HepG2 (cell line): ENCODE results near the gene GSDMA. TPM values are rescaled to one million over a fixed set of nuclear protein-coding genes. Genes with fewer than 3 reads are reported as not detected.

Experiments
- ADNP ChIP-seq: sonication (generic); formaldehyde crosslinking; IDR thresholded peaks from 2 replicates; pipeline ENCODE4 v1.4.0; 2020; ENCODE audit warnings: missing genetic modification reagents
- ATF7 ChIP-seq, 2 experiments: fragments of 450-650 bp in 1 of 2; sonication (generic) in 1 of 2; formaldehyde crosslinking in 1 of 2; IDR thresholded peaks; 2 replicates each; pipeline versions ENCODE4 v1.4.0 to v1.6.1; 2016 to 2020; ENCODE audit warnings: antibody characterized with exemption in 1 of 2, mild to moderate bottlenecking in 1 of 2, missing genetic modification reagents in 1 of 2
- FOXK2 ChIP-seq: fragments of 450-650 bp; IDR thresholded peaks from 2 replicates; pipeline ENCODE4 v1.6.1; 2016
- GTF2F1 ChIP-seq: fragments of 150-350 bp; IDR thresholded peaks from 2 replicates; pipeline ENCODE4 v1.6.1; 2014; ENCODE audit warnings: low read length
- KDM5B ChIP-seq: sonication (generic); formaldehyde crosslinking; IDR thresholded peaks from 2 replicates; pipeline ENCODE4 v1.4.0; 2020; ENCODE audit warnings: missing genetic modification reagents, mild to moderate bottlenecking, borderline replicate concordance
- KMT2A ChIP-seq: sonication (generic); formaldehyde crosslinking; IDR thresholded peaks from 2 replicates; pipeline ENCODE4 v1.4.0; 2020; ENCODE audit warnings: missing genetic modification reagents
- MEIS1 ChIP-seq: sonication (generic); formaldehyde crosslinking; IDR thresholded peaks from 2 replicates; pipeline ENCODE4 v1.9.0; 2021; ENCODE audit warnings: mild to moderate bottlenecking, missing genetic modification reagents, moderate library complexity, borderline replicate concordance
- MYNN ChIP-seq: sonication (generic); formaldehyde crosslinking; IDR thresholded peaks from 2 replicates; pipeline ENCODE4 v1.4.0; 2020; ENCODE audit warnings: mild to moderate bottlenecking, low read depth, missing genetic modification reagents
- NFE2 ChIP-seq: sonication (generic); formaldehyde crosslinking; IDR thresholded peaks from 2 replicates; pipeline ENCODE4 v1.4.0; 2020; ENCODE audit warnings: missing genetic modification reagents
- PAX8 ChIP-seq: sonication (generic); formaldehyde crosslinking; IDR thresholded peaks from 2 replicates; pipeline ENCODE4 v1.8.0; 2022; ENCODE audit warnings: mild to moderate bottlenecking, missing genetic modification reagents, borderline replicate concordance
- PRMT3 ChIP-seq: sonication (generic); formaldehyde crosslinking; IDR thresholded peaks from 2 replicates; pipeline ENCODE4 v1.8.1; 2022; ENCODE audit warnings: low read depth, mild to moderate bottlenecking, moderate library complexity, missing genetic modification reagents, borderline replicate concordance
- RFXAP ChIP-seq: sonication (generic); formaldehyde crosslinking; IDR thresholded peaks from 2 replicates; pipeline ENCODE4 v1.4.0; 2020; ENCODE audit warnings: missing genetic modification reagents, borderline replicate concordance
- ZNF282 ChIP-seq: fragments of 450-650 bp; IDR thresholded peaks from 2 replicates; pipeline ENCODE4 v1.6.1; 2018; ENCODE audit not compliant: partially characterized antibody
- ZNF331 ChIP-seq: sonication (generic); formaldehyde crosslinking; IDR thresholded peaks from 2 replicates; pipeline ENCODE4 v1.4.0; 2020; ENCODE audit warnings: missing genetic modification reagents
- ZNF354B ChIP-seq: sonication (generic); formaldehyde crosslinking; IDR thresholded peaks from 2 replicates; pipeline ENCODE4 v1.8.0; 2022; ENCODE audit warnings: mild to moderate bottlenecking, missing genetic modification reagents
- ZNF431 ChIP-seq: sonication (generic); formaldehyde crosslinking; IDR thresholded peaks from 2 replicates; pipeline ENCODE4 v1.9.0; 2022; ENCODE audit warnings: missing genetic modification reagents, low read depth, mild to moderate bottlenecking, borderline replicate concordance
- ZNF720 ChIP-seq: sonication (generic); formaldehyde crosslinking; IDR thresholded peaks from 2 replicates; pipeline ENCODE4 v1.4.0; 2020; ENCODE audit warnings: missing genetic modification reagents
- ZSCAN31 ChIP-seq: sonication (generic); formaldehyde crosslinking; IDR thresholded peaks from 2 replicates; pipeline ENCODE4 v1.5.0; 2020; ENCODE audit warnings: low read depth, mild to moderate bottlenecking, missing genetic modification reagents
- polyA plus RNA-seq, 8 experiments: library from polyadenylated mRNA; depleted of rRNA in 3 of 8; stranded (reverse) in 7 of 8; unstranded in 1 of 8; fragments of >200 nt; fragmentation: Illumina TruSeq in 4 of 8; extraction: Trizol in 4 of 8; gene quantifications; 2 replicates each; pipeline versions ENCODE4 v1.2.1 to v1.2.3, GENCODE V29; 2011 to 2016; ENCODE audit warnings: low read depth in 4 of 8, missing spikeins in 1 of 8, mixed read lengths in 1 of 8; ENCODE audit not compliant: insufficient read depth in 1 of 8
- total RNA-seq, 5 experiments: library from RNA; depleted of rRNA; stranded (reverse); fragments of >200 nt; fragmentation: Illumina TruSeq; extraction: Trizol; gene quantifications; 2 replicates each; pipeline ENCODE4 v1.2.3, GENCODE V29; 2016; ENCODE audit warnings: low read depth in 1 of 5
- TF ChIP-seq, protein P1 (sequence below): sonication (generic); formaldehyde crosslinking; IDR thresholded peaks from 2 replicates; pipeline ENCODE4 v1.5.0; 2020; ENCODE audit warnings: missing genetic modification reagents, mild to moderate bottlenecking, borderline replicate concordance
- TF ChIP-seq, protein P2 (sequence below): sonication (generic); formaldehyde crosslinking; IDR thresholded peaks from 2 replicates; pipeline ENCODE4 v1.5.1; 2020; ENCODE audit warnings: mild to moderate bottlenecking, moderate library complexity, missing genetic modification reagents
- TF ChIP-seq, protein P3 (sequence below): IDR thresholded peaks from 2 replicates; pipeline ENCODE4 v1.6.1; 2016; ENCODE audit warnings: missing genetic modification reagents, missing compliant biosample characterization
- TF ChIP-seq, protein P4 (sequence below): IDR thresholded peaks from 2 replicates; pipeline ENCODE4 v1.6.1; 2016

GSDMA gene
- total and polyA plus RNA-seq, 2 of the 13 experiments (the other 11 are each of a cell fraction or from before 2014, with no cell fraction given), result not detected

DNA sequence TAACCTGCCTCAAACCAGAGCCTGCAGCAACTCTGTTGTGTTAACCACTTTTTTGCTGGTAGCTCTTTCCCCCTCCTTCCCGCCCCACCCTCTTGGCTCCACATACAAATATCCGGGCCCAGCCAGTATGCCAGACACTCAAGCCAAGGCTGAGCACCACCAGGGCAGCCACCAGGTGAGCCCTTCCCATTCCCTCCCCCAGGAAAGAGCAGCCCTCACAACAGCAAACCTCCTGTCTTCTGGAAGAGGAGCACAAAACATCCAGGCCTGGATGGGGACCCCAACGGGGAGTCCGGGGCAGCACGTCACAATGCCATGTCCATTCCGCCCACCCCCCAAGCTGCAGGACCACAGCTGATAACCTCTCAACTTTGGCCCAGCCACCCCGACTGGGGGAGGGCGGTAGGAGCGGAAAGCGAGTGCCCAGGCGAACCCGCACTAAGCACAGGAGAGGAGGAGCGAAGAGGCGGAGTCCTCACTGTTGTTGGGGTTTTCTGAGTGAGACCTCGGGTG lies 36.2 kb upstream of the GSDMA start (continued):
- TF ChIP-seq, protein P1, sequence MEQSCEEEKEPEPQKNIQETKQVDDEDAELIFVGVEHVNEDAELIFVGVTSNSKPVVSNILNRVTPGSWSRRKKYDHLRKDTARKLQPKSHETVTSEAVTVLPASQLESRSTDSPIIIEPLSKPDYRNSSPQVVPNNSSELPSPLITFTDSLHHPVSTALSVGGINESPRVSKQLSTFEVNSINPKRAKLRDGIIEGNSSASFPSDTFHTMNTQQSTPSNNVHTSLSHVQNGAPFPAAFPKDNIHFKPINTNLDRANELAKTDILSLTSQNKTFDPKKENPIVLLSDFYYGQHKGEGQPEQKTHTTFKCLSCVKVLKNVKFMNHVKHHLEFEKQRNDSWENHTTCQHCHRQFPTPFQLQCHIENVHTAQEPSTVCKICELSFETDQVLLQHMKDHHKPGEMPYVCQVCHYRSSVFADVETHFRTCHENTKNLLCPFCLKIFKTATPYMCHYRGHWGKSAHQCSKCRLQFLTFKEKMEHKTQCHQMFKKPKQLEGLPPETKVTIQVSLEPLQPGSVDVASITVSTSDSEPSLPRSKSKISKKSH (CRISPR knock-in tag), result peak; percentile 89
- TF ChIP-seq PAX8, result no peak
- TF ChIP-seq, protein P2, sequence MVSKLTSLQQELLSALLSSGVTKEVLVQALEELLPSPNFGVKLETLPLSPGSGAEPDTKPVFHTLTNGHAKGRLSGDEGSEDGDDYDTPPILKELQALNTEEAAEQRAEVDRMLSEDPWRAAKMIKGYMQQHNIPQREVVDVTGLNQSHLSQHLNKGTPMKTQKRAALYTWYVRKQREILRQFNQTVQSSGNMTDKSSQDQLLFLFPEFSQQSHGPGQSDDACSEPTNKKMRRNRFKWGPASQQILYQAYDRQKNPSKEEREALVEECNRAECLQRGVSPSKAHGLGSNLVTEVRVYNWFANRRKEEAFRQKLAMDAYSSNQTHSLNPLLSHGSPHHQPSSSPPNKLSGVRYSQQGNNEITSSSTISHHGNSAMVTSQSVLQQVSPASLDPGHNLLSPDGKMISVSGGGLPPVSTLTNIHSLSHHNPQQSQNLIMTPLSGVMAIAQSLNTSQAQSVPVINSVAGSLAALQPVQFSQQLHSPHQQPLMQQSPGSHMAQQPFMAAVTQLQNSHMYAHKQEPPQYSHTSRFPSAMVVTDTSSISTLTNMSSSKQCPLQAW (CRISPR knock-in tag), result peak; percentile 52; the same call in 1 of the 2 replicates
- TF ChIP-seq PRMT3, result no peak
- TF ChIP-seq ZNF431 (CRISPR knock-in tag), result 0 out of 2 replicates have a peak, but pooled peaks have one; percentile 72
- TF ChIP-seq KMT2A, result no peak
- TF ChIP-seq ZNF720 (CRISPR knock-in tag), result 0 out of 2 replicates have a peak, but pooled peaks have one; percentile 61
- TF ChIP-seq ADNP, result no peak
- TF ChIP-seq MEIS1 (CRISPR knock-in tag), result peak; percentile 50; the same call in 1 of the 2 replicates
- TF ChIP-seq MYNN, result no peak
- TF ChIP-seq RFXAP (CRISPR knock-in tag), result peak; percentile 28; the same call in 1 of the 2 replicates
- TF ChIP-seq ZSCAN31 (CRISPR knock-in tag), result no peak; the same call in none of the 2 replicates
- TF ChIP-seq GTF2F1, result no peak
- TF ChIP-seq, protein P3, sequence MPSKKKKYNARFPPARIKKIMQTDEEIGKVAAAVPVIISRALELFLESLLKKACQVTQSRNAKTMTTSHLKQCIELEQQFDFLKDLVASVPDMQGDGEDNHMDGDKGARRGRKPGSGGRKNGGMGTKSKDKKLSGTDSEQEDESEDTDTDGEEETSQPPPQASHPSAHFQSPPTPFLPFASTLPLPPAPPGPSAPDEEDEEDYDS (CRISPR knock-in tag), result peak; percentile 86
- no peak for TF ChIP-seq FOXK2
- TF ChIP-seq, protein P4, sequence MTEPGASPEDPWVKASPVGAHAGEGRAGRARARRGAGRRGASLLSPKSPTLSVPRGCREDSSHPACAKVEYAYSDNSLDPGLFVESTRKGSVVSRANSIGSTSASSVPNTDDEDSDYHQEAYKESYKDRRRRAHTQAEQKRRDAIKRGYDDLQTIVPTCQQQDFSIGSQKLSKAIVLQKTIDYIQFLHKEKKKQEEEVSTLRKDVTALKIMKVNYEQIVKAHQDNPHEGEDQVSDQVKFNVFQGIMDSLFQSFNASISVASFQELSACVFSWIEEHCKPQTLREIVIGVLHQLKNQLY (CRISPR knock-in tag), result peak; percentile 64; the same call in 1 of the 2 replicates
- 0 out of 2 replicates have a peak, but pooled peaks have one; percentile 40 for TF ChIP-seq ZNF331
- TF ChIP-seq ZNF282, result no peak
- peak; percentile 73; the same call in 1 of the 2 replicates for TF ChIP-seq KDM5B (CRISPR knock-in tag)
- no peak for TF ChIP-seq ATF7 (IDR thresholded peaks at IDR 0.05)
- no peak; the same call in 1 of the 2 replicates for TF ChIP-seq ATF7 (CRISPR knock-in tag; IDR thresholded peaks at IDR 0.05)
- TF ChIP-seq NFE2 (CRISPR knock-in tag), result no peak
- TF ChIP-seq ZNF354B (CRISPR knock-in tag), result no peak
